Adrenal gland (tissue), 19 donors: ENCODE measurements around the gene HABP2. TPM values are rescaled to one million over a fixed set of nuclear protein-coding genes. Genes with fewer than 3 reads are reported as not detected.

Experiments
- DNase-seq, 7 donors: peaks; one replicate each; pipeline ENCODE4 v3.0.0-alpha.2; 2019 to 2020
- H3K27ac ChIP-seq, 5 donors: fragments of 200-600 bp; sonication (generic) in 4 of 5; 1 replicate in 3 of 5; 2 replicates in 2 of 5; pipeline versions ENCODE4 v1.5.1 to v1.8.0; 2016 to 2020; ENCODE audit warnings: mild to moderate bottlenecking in 1 of 5
- H3K27me3 ChIP-seq: fragments of 200-600 bp; 2 replicates; pipeline ENCODE4 v1.8.0; 2021
- H3K36me3 ChIP-seq, 2 donors: fragments of 200-600 bp; replicated peaks in 1 of 2; 1 replicate in 1 of 2; 2 replicates in 1 of 2; pipeline versions ENCODE4 v1.5.1 to v1.8.0; 2018 to 2022
- H3K4me1 ChIP-seq, 2 donors: fragments of 200-600 bp; replicated peaks in 1 of 2; 1 replicate in 1 of 2; 2 replicates in 1 of 2; pipeline versions ENCODE4 v1.5.1 to v1.8.0; 2018 to 2021
- H3K4me3 ChIP-seq, 4 donors: fragments of 200-600 bp; sonication (generic) in 3 of 4; one replicate each; pipeline ENCODE4 v1.5.1; 2016 to 2018
- H3K9me3 ChIP-seq, 3 donors: fragments of 200-600 bp; sonication (generic) in 1 of 3; replicated peaks in 1 of 3; 1 replicate in 2 of 3; 2 replicates in 1 of 3; pipeline versions ENCODE4 v1.5.1 to v1.8.0; 2016 to 2021
- CTCF ChIP-seq, 6 experiments: fragments of 450-650 bp in 4 of 6; fragments of 200-600 bp in 2 of 6; sonication (generic) in 1 of 6; IDR thresholded peaks; 1 replicate in 5 of 6; 2 replicates in 1 of 6; pipeline versions ENCODE4 v1.5.1 to v1.8.0; 2016 to 2021; ENCODE audit warnings: antibody characterized with exemption in 6 of 6, mild to moderate bottlenecking in 2 of 6, moderate library complexity in 1 of 6
- POLR2A ChIP-seq, 2 donors: fragments of 450-650 bp; IDR thresholded peaks; one replicate each; pipeline ENCODE4 v1.6.1; 2017; ENCODE audit warnings: antibody characterized with exemption in 2 of 2, mild to moderate bottlenecking in 2 of 2, moderate library complexity in 1 of 2
- WGBS, 4 donors: extraction: QIAGEN DNeasy Blood & Tissue Kit in 2 of 4; methylation state at CpG; one replicate each; pipeline versions ENCODE4 v1.1.5 to v1.1.7; 2013 to 2017; 5-methylcytosine and 5-hydroxymethylcytosine counted together
- intact Hi-C, 2 donors: fragments of 100-400 bp; cut with DNase I; formaldehyde crosslinking; loops; one replicate each; pipeline versions ENCODE4 v1.14.1 to v1.15.0; 2022 to 2023
- long read RNA-seq, 10 donors: library from polyadenylated mRNA in 3 of 10; unstranded in 2 of 10; stranded (forward) in 1 of 10; transcript quantifications; one replicate each; pipeline ENCODE4 v2.0.0 and lab custom pipeline, GENCODE V29; 2021 to 2026
- polyA plus RNA-seq, 3 donors: library from polyadenylated mRNA; stranded (reverse); fragments of 200-250 nt in 2 of 3; fragments of 350-450 nt in 1 of 3; fragmentation: Illumina TruSeq in 1 of 3; extraction: RNeasy Lipid Tissue Mini Kit (QIAGEN cat#74804) in 1 of 3; gene quantifications; one replicate each; pipeline ENCODE4 v1.2.3, GENCODE V29; 2013 to 2014
- total RNA-seq, 9 donors: library from RNA; depleted of rRNA in 4 of 9; stranded (reverse); fragments of >200 nt in 4 of 9; fragments of 120-200 nt in 1 of 9; fragmentation: NEBNext Ultra II Directional in 1 of 9; extraction: Animal tissue kit (Norgen Biotek cat#: 25700) in 1 of 9; gene quantifications; one replicate each; pipeline versions ENCODE4 v1.1.0 to v1.2.4, GENCODE V29; 2013 to 2023
- donor health status: healthy with polysubstance abuse.
- donor health status: Bipolar disorder and iron deficiency.
- donor health status: DM: yes; HTN: yes; CAD: no.
- donor health status: DM: no; HTN: no; CAD: no.
- donor health status: DM: no; HTN: no; CAD: no.
- donor health status: DM: yes; HTN: yes; CAD: no.

HABP2 gene
- under 1 TPM in 2 of 9 donors, not detected in 7; 0.11 to 0.29 TPM for total RNA-seq
- under 1 TPM in 1 of 3 donors, not detected in 2; 0.13 TPM for polyA plus RNA-seq
- long read RNA-seq, donor 1: 0 reads
- long read RNA-seq, donor 2: 0 reads
- long read RNA-seq, donor 3: 0 reads
- long read RNA-seq, donor 4: 0 reads
- long read RNA-seq, donor 5: 0 reads
- long read RNA-seq, donor 6: 0 reads
- long read RNA-seq, donor 7: 0 reads
- long read RNA-seq, donor 8: 0 reads
- long read RNA-seq, donor 9: 0 reads
- long read RNA-seq, donor 10: 0 reads

GRCh38 chr10:113552701-113553100, at the start of gene HABP2:
TSS of gene HABP2 (plus strand) at chr10:113553053. CDS start at chr10:113553122, 69 bp downstream.
- Histone ChIP-seq H3K4me1 (peaks cover 0 to 13% of the 10 kb centered on the region in 2 donors), H3K27ac (no peak within 1 kb of the TSS), H3K36me3 (no peaks in the 10 kb centered on the region), H3K4me3 (no peak within 1 kb of the TSS), H3K27me3 (peaks cover 11% of the 10 kb centered on the region), H3K9me3 (no peaks in the 10 kb centered on the region)
- no peak for TF ChIP-seq CTCF (IDR thresholded peaks at IDR 0.05)
- no peak for TF ChIP-seq POLR2A (IDR thresholded peaks at IDR 0.05)
- 78 to 87% (median 79%) methylated on average over 3 of the region's 3 CpGs for WGBS, 4 donors
- DNase-seq: no peak
- intact Hi-C loops: no loop called here

- Histone ChIP-seq H3K27ac (no peak overlapping the region), H3K36me3 (no peaks in the 10 kb centered on the region), H3K9me3 (no peaks in the 10 kb centered on the region), H3K4me3 (no peak overlapping the region), H3K27me3 (peaks cover 3% of the 10 kb centered on the region), H3K4me1 (no peaks in the 10 kb centered on the region)
- 60 to 73% (median 67%) methylated on average over 4 of the region's 4 CpGs for WGBS, 4 donors
- TF ChIP-seq CTCF (IDR thresholded peaks at IDR 0.05) (no peak), POLR2A (IDR thresholded peaks at IDR 0.05) (no peak)
- intact Hi-C loops: no loop called here
- DNase-seq: peak in 1 of 7 donors; percentile 19
These were observed 48.9 kb upstream of the HABP2 start for GRCh38 chr10:113503930-113504329.

GRCh38 chr10:113504423-113504822, 48.4 kb upstream of the HABP2 start:
- 60 to 75% (median 66%) methylated on average over 3 of the region's 3 CpGs for WGBS, 4 donors
- DNase-seq: no peak

GRCh38 chr10:113506476-113506875, 46.4 kb upstream of the HABP2 start:
- no peak for DNase-seq
- Histone ChIP-seq H3K9me3 (no peaks in the 10 kb centered on the region), H3K27ac (no peak overlapping the region), H3K4me1 (no peaks in the 10 kb centered on the region), H3K27me3 (peaks cover 3% of the 10 kb centered on the region), H3K4me3 (no peak overlapping the region), H3K36me3 (no peaks in the 10 kb centered on the region)
- WGBS, 4 donors: 78 to 83% (median 81%) methylated on average over 2 of the region's 2 CpGs
- intact Hi-C loops: no loop called here
- TF ChIP-seq POLR2A (IDR thresholded peaks at IDR 0.05) (no peak), CTCF (IDR thresholded peaks at IDR 0.05) (no peak)

More at GRCh38 chr10:113504423-113504822, 48.4 kb upstream of the HABP2 start:
- TF ChIP-seq CTCF (IDR thresholded peaks at IDR 0.05): no peak
- no peak for TF ChIP-seq POLR2A (IDR thresholded peaks at IDR 0.05)
- no peaks in the 10 kb centered on the region for H3K9me3 ChIP-seq
- H3K4me3 ChIP-seq: peak overlapping the region in 1 of 4 donors; percentile 11
- H3K27ac ChIP-seq: no peak overlapping the region
- H3K36me3 ChIP-seq: no peaks in the 10 kb centered on the region
- H3K4me1 ChIP-seq: no peaks in the 10 kb centered on the region
- peaks cover 3% of the 10 kb centered on the region for H3K27me3 ChIP-seq
- intact Hi-C loops: no loop called here
